ENCODE data around the gene SUPT4H1. TPM values are rescaled to one million over a fixed set of nuclear protein-coding genes. Genes with fewer than 3 reads are reported as not detected.

The SUPT4H1 gene
- total RNA-seq, 1 experiment from 2014 or later: 70.9 TPM

DNA sequence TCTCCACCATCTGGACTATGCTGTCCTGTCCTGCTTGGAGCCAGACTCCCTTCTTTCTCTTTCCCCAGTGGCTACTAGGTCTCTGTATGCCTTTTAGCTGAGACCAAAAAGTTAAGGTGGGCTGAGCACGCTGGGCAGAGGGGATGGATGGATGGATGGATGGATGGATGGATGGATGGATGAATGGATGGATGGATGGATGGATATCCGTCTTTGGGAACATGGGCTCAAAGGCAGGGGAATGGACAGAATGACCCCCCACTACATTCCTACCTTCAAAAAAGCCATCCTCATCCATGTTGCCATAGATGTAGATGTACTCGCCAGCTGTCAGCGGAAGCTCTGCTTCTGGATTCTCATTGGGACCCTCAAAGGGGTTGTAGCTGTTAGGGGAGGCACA is 36.3 kb downstream of the SUPT4H1 start:
- BruUV-seq (replicated peaks): no TSS peak
- Mint-ChIP-seq H3K4me3 (ENCODE audit: unreplicated experiment) (no peak overlapping the region), H3K36me3 (ENCODE audit: insufficient read depth, unreplicated experiment) (no peaks in the 10 kb centered on the region), H3K27me3 (ENCODE audit: insufficient read depth, unreplicated experiment) (no peaks in the 10 kb centered on the region), H3K9me3 (ENCODE audit: unreplicated experiment) (no peaks in the 10 kb centered on the region), H3K4me1 (ENCODE audit: low read depth, unreplicated experiment) (peaks cover 20% of the 10 kb centered on the region), H3K27ac (ENCODE audit: unreplicated experiment) (no peak overlapping the region)
- no peak for DNase-seq
- H3K4me1 ChIP-seq: peaks cover 16% of the 10 kb centered on the region
- intact Hi-C loops (cut with micrococcal nuclease; ENCODE audit: unreplicated experiment): loop anchor here (5.0 kb wide), 1 partner anchor 47 kb away; no protein-coding TSS in a partner anchor
- CTCF ChIA-PET: interaction anchor here (0.7 to 1.9 kb wide), 5 partner anchors 11 to 199 kb away, joined by 3 to 5 read pairs (median 3); partner anchors contain the start of genes MTMR4 and RNF43
- H3K27me3 ChIP-seq (replicated peaks; ENCODE audit: control insufficient read depth, insufficient read depth, low read length): no peaks in the 10 kb centered on the region
- TF ChIP-seq, protein P1, sequence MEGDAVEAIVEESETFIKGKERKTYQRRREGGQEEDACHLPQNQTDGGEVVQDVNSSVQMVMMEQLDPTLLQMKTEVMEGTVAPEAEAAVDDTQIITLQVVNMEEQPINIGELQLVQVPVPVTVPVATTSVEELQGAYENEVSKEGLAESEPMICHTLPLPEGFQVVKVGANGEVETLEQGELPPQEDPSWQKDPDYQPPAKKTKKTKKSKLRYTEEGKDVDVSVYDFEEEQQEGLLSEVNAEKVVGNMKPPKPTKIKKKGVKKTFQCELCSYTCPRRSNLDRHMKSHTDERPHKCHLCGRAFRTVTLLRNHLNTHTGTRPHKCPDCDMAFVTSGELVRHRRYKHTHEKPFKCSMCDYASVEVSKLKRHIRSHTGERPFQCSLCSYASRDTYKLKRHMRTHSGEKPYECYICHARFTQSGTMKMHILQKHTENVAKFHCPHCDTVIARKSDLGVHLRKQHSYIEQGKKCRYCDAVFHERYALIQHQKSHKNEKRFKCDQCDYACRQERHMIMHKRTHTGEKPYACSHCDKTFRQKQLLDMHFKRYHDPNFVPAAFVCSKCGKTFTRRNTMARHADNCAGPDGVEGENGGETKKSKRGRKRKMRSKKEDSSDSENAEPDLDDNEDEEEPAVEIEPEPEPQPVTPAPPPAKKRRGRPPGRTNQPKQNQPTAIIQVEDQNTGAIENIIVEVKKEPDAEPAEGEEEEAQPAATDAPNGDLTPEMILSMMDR (IDR thresholded peaks at IDR 0.05; ENCODE audit: insufficient read depth in 1 of 2, low read depth in 1 of 2, low read length in 1 of 2, severe bottlenecking in 1 of 2, unreplicated experiment in 1 of 2): no peak
- H3K4me3 ChIP-seq (ENCODE audit: low read depth, low read length): no peak overlapping the region
- H3K9me3 ChIP-seq: no peaks in the 10 kb centered on the region
- POLR2A ChIA-PET: no interaction called here
- H3K36me3 ChIP-seq (ENCODE audit: control insufficient read depth, insufficient read depth, low read length): no peaks in the 10 kb centered on the region

DNA sequence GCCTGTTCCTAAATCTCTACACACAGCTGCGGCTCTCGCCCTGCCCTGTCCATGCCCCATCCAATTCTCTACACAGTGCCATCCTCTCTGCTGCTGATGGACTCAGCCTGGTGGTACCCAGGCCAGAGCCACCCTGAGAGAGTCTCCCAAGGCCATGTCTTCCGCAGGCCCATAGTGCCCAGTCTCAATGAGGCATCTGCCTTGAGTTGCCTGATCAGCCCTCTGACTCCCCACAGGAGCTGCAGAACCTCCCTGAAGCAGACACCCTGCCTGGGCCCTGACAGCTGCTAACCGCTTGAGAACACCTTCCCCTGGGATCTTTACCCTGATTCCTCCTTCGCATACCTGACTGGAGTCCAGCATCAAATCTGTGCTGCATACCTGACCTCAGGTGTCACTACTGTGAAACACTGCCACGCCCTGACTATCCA is 36.7 kb downstream of the SUPT4H1 start:
- DNase-seq: peak in 1 of 2 experiments; percentile 56
- no peak overlapping the region for H3K4me3 Mint-ChIP-seq (ENCODE audit: unreplicated experiment)
- Histone ChIP-seq H3K9me3 (no peaks in the 10 kb centered on the region), H3K4me1 (peaks cover 16% of the 10 kb centered on the region), H3K27me3 (replicated peaks; ENCODE audit: control insufficient read depth, insufficient read depth, low read length) (no peaks in the 10 kb centered on the region), H3K4me3 (ENCODE audit: low read depth, low read length) (no peak overlapping the region), H3K36me3 (ENCODE audit: control insufficient read depth, insufficient read depth, low read length) (no peaks in the 10 kb centered on the region)
- ChIA-PET POLR2A (no interaction called here), CTCF (interaction anchor here (0.6 to 1.9 kb wide), 4 partner anchors 11 to 137 kb away, joined by 3 to 5 read pairs (median 4); partner anchors contain the start of gene RNF43)
- H3K36me3 Mint-ChIP-seq (ENCODE audit: insufficient read depth, unreplicated experiment): no peaks in the 10 kb centered on the region
- H3K27me3 Mint-ChIP-seq (ENCODE audit: insufficient read depth, unreplicated experiment): no peaks in the 10 kb centered on the region
- peaks cover 20% of the 10 kb centered on the region for H3K4me1 Mint-ChIP-seq (ENCODE audit: low read depth, unreplicated experiment)
- intact Hi-C loops (cut with micrococcal nuclease; ENCODE audit: unreplicated experiment): loop anchor here (5.0 kb wide), 1 partner anchor 47 kb away; no protein-coding TSS in a partner anchor
- no TSS peak for BruUV-seq (replicated peaks)
- H3K27ac Mint-ChIP-seq (ENCODE audit: unreplicated experiment): no peak overlapping the region
- no peaks in the 10 kb centered on the region for H3K9me3 Mint-ChIP-seq (ENCODE audit: unreplicated experiment)
- TF ChIP-seq, protein P1 (IDR thresholded peaks at IDR 0.05; ENCODE audit: insufficient read depth in 1 of 2, low read depth in 1 of 2, low read length in 1 of 2, severe bottlenecking in 1 of 2, unreplicated experiment in 1 of 2): no peak

- no peak for DNase-seq
- no TSS peak for BruUV-seq (replicated peaks)
- POLR2A ChIA-PET: no interaction called here
- H3K36me3 Mint-ChIP-seq (ENCODE audit: insufficient read depth, unreplicated experiment): no peaks in the 10 kb centered on the region
- H3K4me3 Mint-ChIP-seq (ENCODE audit: unreplicated experiment): no peak overlapping the region
- peaks cover 16% of the 10 kb centered on the region for H3K4me1 ChIP-seq
- TF ChIP-seq, protein P1 (IDR thresholded peaks at IDR 0.05; ENCODE audit: insufficient read depth in 1 of 2, low read depth in 1 of 2, low read length in 1 of 2, severe bottlenecking in 1 of 2, unreplicated experiment in 1 of 2): no peak
- intact Hi-C loops (cut with micrococcal nuclease; ENCODE audit: unreplicated experiment): loop anchor here (5.0 kb wide), 1 partner anchor 48 kb away; no protein-coding TSS in a partner anchor
- no peaks in the 10 kb centered on the region for H3K9me3 ChIP-seq
- H3K27me3 Mint-ChIP-seq (ENCODE audit: insufficient read depth, unreplicated experiment): no peaks in the 10 kb centered on the region
- H3K27me3 ChIP-seq (replicated peaks; ENCODE audit: control insufficient read depth, insufficient read depth, low read length): no peaks in the 10 kb centered on the region
- H3K27ac Mint-ChIP-seq (ENCODE audit: unreplicated experiment): no peak overlapping the region
- no peaks in the 10 kb centered on the region for H3K36me3 ChIP-seq (ENCODE audit: control insufficient read depth, insufficient read depth, low read length)
- CTCF ChIA-PET: interaction anchor here (0.6 to 1.9 kb wide), 2 partner anchors 103 to 137 kb away, joined by 4 to 5 read pairs; partner anchors contain the start of gene RNF43
- H3K9me3 Mint-ChIP-seq (ENCODE audit: unreplicated experiment): no peaks in the 10 kb centered on the region
- H3K4me3 ChIP-seq (ENCODE audit: low read depth, low read length): no peak overlapping the region
- H3K4me1 Mint-ChIP-seq (ENCODE audit: low read depth, unreplicated experiment): peaks cover 20% of the 10 kb centered on the region
These were observed 37.3 kb downstream of the SUPT4H1 start for GRCh38 chr17:58314706-58315015.
